PC-3 (cell line): ENCODE measurements around the gene COX11.

ENCODE experiments used
- EZH2 ChIP-seq: fragments of 300-600 bp; sonication (generic); IDR thresholded peaks from one replicate; pipeline ENCODE4 v1.6.1; 2017; ENCODE audit warnings: antibody characterized with exemption, mild to moderate bottlenecking, low read length; ENCODE audit not compliant: unreplicated experiment
- TF ChIP-seq, protein P1 (sequence below): fragments of 300-600 bp; sonication (generic); conservative IDR thresholded peaks from 2 replicates; pipeline ENCODE4 v1.5.1; 2017; ENCODE audit warnings: antibody characterized with exemption, low read depth, mild to moderate bottlenecking, low read length

DNA sequence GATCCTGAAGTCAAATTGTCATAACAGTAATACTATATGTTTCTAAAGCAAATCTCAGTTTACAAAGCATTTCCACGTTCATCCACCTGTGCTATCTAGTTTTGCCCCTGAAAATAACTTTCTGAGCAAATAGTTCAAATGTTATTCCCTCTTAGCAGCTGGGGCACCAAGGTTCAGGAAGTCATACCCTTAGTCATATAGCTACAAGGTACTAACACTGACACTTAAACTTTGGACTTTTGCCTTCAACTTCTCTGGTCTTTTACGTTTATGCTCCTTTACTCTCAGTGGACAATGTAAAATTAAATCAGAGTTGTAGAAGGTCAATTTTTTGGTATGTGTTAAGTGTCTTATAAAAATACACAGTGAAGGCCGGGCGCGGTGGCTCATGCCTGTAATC is 33.0 kb downstream of the COX11 start:
- TF ChIP-seq, protein P1, sequence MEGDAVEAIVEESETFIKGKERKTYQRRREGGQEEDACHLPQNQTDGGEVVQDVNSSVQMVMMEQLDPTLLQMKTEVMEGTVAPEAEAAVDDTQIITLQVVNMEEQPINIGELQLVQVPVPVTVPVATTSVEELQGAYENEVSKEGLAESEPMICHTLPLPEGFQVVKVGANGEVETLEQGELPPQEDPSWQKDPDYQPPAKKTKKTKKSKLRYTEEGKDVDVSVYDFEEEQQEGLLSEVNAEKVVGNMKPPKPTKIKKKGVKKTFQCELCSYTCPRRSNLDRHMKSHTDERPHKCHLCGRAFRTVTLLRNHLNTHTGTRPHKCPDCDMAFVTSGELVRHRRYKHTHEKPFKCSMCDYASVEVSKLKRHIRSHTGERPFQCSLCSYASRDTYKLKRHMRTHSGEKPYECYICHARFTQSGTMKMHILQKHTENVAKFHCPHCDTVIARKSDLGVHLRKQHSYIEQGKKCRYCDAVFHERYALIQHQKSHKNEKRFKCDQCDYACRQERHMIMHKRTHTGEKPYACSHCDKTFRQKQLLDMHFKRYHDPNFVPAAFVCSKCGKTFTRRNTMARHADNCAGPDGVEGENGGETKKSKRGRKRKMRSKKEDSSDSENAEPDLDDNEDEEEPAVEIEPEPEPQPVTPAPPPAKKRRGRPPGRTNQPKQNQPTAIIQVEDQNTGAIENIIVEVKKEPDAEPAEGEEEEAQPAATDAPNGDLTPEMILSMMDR = no peak
- TF ChIP-seq EZH2 = no peak
